Endothelial cell of umbilical vein (primary cell): Measurements from ENCODE around the gene FSTL4. TPM values are rescaled to one million over a fixed set of nuclear protein-coding genes. Genes with fewer than 3 reads are reported as not detected.

Source experiments
- BruUV-seq: library from RNA; stranded (reverse); fragments of 400-500 nt; replicated peaks from 2 replicates; lab custom pipeline; 2021; lab: Mats Ljungman, UMichigan
- CTCF ChIA-PET: fragments of 300-600, 350-600 bp; sonication (Branson Sonifier 250); formaldehyde crosslinking; loops from one replicate; lab custom pipeline; 2021; ENCODE audit warnings: antibody characterized with exemption, inconsistent platforms; lab: Charles Lee
- POLR2A ChIA-PET: fragments of 300-600, 350-600 bp; sonication (Branson Sonifier 250); formaldehyde crosslinking; loops from one replicate; lab custom pipeline; 2021; ENCODE audit warnings: antibody characterized with exemption, inconsistent platforms; lab: Charles Lee
- DNase-seq: peaks from one replicate; pipeline ENCODE4 v3.0.0-alpha.2; 2011; ENCODE audit warnings: low read depth, low spot score
- FAIRE-seq: peaks from 2 replicates; lab custom pipeline; 2011; peaks lifted over from hg19 to GRCh38; lab: Jason Lieb, UNC
- H2AFZ ChIP-seq: 2 replicates; pipeline ENCODE4 v1.6.0; 2012; ENCODE audit warnings: low read depth, low read length, control low read depth, inconsistent platforms
- H3K27ac ChIP-seq: 2 replicates; pipeline ENCODE4 v1.5.1; 2011; ENCODE audit warnings: low read depth, mild to moderate bottlenecking, control low read depth, low read length, moderate library complexity; ENCODE audit not compliant: insufficient read depth
- H3K27me3 ChIP-seq, 2 experiments: 2 replicates each; pipeline versions ENCODE4 v1.6.0 to v1.6.1; 2011; ENCODE audit warnings: low read length in 2 of 2, mixed read lengths in 1 of 2; ENCODE audit not compliant: control insufficient read depth in 2 of 2, insufficient read depth in 2 of 2
- H3K36me3 ChIP-seq, 2 experiments: 2 replicates in 1 of 2; 3 replicates in 1 of 2; pipeline ENCODE4 v1.5.1; 2011; ENCODE audit warnings: low read length in 2 of 2, mild to moderate bottlenecking in 1 of 2, moderate library complexity in 1 of 2; ENCODE audit not compliant: control insufficient read depth in 2 of 2, insufficient read depth in 2 of 2; ENCODE audit errors: extremely low read depth in 1 of 2
- H3K4me1 ChIP-seq: 3 replicates; pipeline ENCODE4 v1.5.1; 2011; ENCODE audit warnings: mild to moderate bottlenecking, low read length; ENCODE audit not compliant: control insufficient read depth, insufficient read depth; ENCODE audit errors: extremely low read depth
- H3K4me2 ChIP-seq: 2 replicates; pipeline ENCODE4 v1.6.1; 2011; ENCODE audit warnings: low read length, control low read depth, mixed read lengths; ENCODE audit not compliant: insufficient read depth
- H3K4me3 ChIP-seq, 3 experiments: fragments of 200-600 bp in 1 of 3; sonication (generic), shearing (Covaris generic) in 1 of 3; replicated peaks in 1 of 3; 2 replicates each; pipeline ENCODE4 v1.5.1; 2011 to 2016; ENCODE audit warnings: control low read depth in 3 of 3, low read length in 3 of 3, mild to moderate bottlenecking in 2 of 3, inconsistent platforms in 1 of 3, low read depth in 1 of 3, moderate library complexity in 1 of 3; ENCODE audit not compliant: insufficient read depth in 1 of 3
- H3K79me2 ChIP-seq: 2 replicates; pipeline ENCODE4 v1.6.0; 2012; ENCODE audit warnings: low read length, inconsistent platforms; ENCODE audit not compliant: control insufficient read depth, insufficient read depth
- H3K9ac ChIP-seq: replicated peaks from 2 replicates; pipeline ENCODE3; 2011; ENCODE audit warnings: low read length, control low read depth; ENCODE audit not compliant: insufficient read depth; ENCODE audit errors: extremely low read depth
- H3K9me1 ChIP-seq: replicated peaks from 3 replicates; pipeline ENCODE4 v1.6.0; 2011; ENCODE audit warnings: mild to moderate bottlenecking, low read length; ENCODE audit not compliant: control insufficient read depth, insufficient read depth; ENCODE audit errors: extremely low read depth
- H3K9me3 ChIP-seq: replicated peaks from 2 replicates; pipeline ENCODE4 v1.5.1; 2012; ENCODE audit warnings: low read length, inconsistent platforms; ENCODE audit not compliant: control insufficient read depth, insufficient read depth
- H4K20me1 ChIP-seq: replicated peaks from 2 replicates; pipeline ENCODE3; 2011; ENCODE audit warnings: mild to moderate bottlenecking, low read length; ENCODE audit not compliant: control insufficient read depth, insufficient read depth; ENCODE audit errors: extremely low read depth
- CTCF ChIP-seq, 2 donors: IDR thresholded peaks; 1 replicate in 1 of 2; 2 replicates in 1 of 2; pipeline ENCODE4 v1.5.1; 2011; ENCODE audit warnings: low read length in 2 of 2, mild to moderate bottlenecking in 2 of 2, moderate library complexity in 2 of 2, control low read depth in 1 of 2, inconsistent platforms in 1 of 2, low read depth in 1 of 2; ENCODE audit not compliant: insufficient read depth in 1 of 2; ENCODE audit errors: extremely low read depth in 1 of 2
- EZH2 ChIP-seq: IDR thresholded peaks from 2 replicates; pipeline ENCODE4 v1.6.1; 2012; ENCODE audit warnings: borderline replicate concordance, low read depth, mild to moderate bottlenecking, moderate library complexity, low read length, inconsistent platforms; ENCODE audit not compliant: severe bottlenecking
- FOS ChIP-seq: IDR thresholded peaks from 2 replicates; pipeline ENCODE4 v1.6.1; 2011; ENCODE audit warnings: mild to moderate bottlenecking, low read length, moderate library complexity, borderline replicate concordance; ENCODE audit not compliant: insufficient read depth
- GATA2 ChIP-seq: IDR thresholded peaks from 2 replicates; pipeline ENCODE4 v1.7.0; 2011; ENCODE audit warnings: low read depth, mild to moderate bottlenecking, moderate library complexity, mixed read lengths, low read length; ENCODE audit not compliant: insufficient read length, insufficient read depth
- JUN ChIP-seq: IDR thresholded peaks from 2 replicates; pipeline ENCODE4 v1.6.1; 2011; ENCODE audit warnings: borderline replicate concordance, low read depth; ENCODE audit not compliant: insufficient read length, insufficient read depth
- MYC ChIP-seq: IDR thresholded peaks from one replicate; pipeline ENCODE4 v1.6.1; 2011; ENCODE audit warnings: mild to moderate bottlenecking, low read depth, low read length
- POLR2A ChIP-seq: IDR thresholded peaks from 2 replicates; pipeline ENCODE4 v1.6.1; 2012; ENCODE audit warnings: low read depth, mild to moderate bottlenecking, control low read depth, low read length
- POLR2AphosphoS5 ChIP-seq: IDR thresholded peaks from 2 replicates; pipeline ENCODE4 v1.6.1; 2012; ENCODE audit warnings: low read depth, mild to moderate bottlenecking, control low read depth, low read length, moderate library complexity; ENCODE audit not compliant: insufficient read depth
- dilution Hi-C: fragments of 300-500 bp; cut with MboI; formaldehyde crosslinking; loops from one replicate; pipeline ENCODE4 v1.15.0; 2019; ENCODE audit warnings: low sequenced_read_pairs; ENCODE audit not compliant: extremely low pct_ligation_motif_present
- intact Hi-C: fragments of 100-400 bp; cut with micrococcal nuclease; formaldehyde crosslinking; loops from one replicate; pipeline ENCODE4 v1.10.0; 2022
- polyA plus RNA-seq, 4 experiments: library from polyadenylated mRNA; depleted of rRNA in 3 of 4; stranded (reverse) in 3 of 4; unstranded in 1 of 4; fragments of >200 nt; gene quantifications; 2 replicates each; pipeline versions ENCODE4 v1.2.1 to v1.2.3, GENCODE V29; 2011 to 2012; ENCODE audit warnings: missing spikeins in 1 of 4
- total RNA-seq: library from RNA; stranded (reverse); gene quantifications from 2 replicates; pipeline ENCODE4 v1.2.3, GENCODE V29; 2021
- TF ChIP-seq, protein P1 (sequence below): IDR thresholded peaks from 2 replicates; pipeline ENCODE4 v1.6.1; 2011; ENCODE audit not compliant: insufficient read depth, insufficient read length

The FSTL4 gene
- total and polyA plus RNA-seq, 2 donors (not counting 3 experiments of a cell fraction or from before 2014, with no cell fraction given), result 0.18 TPM; not detected in 1

DNA sequence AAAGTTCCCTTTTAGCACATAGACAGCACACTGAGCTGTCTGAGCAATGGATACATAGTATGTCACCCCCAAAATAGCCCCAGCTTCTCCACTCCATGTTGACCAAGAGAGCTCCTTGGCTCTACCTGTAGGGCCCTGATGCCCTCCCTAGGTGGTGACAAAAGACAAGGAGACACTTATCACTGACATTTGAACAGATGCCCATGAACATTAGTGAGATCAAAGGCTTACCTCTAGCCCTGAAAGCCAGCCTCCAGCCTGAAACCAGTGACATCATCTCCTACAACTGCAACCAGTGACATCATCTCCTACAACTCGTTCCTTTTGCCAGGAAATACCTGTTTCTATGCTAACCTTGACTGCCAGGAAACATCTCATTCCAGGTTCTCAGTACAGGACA, 122.7 kb downstream of the FSTL4 start:
- Histone ChIP-seq H2AFZ (no peak overlapping the region), H3K4me1 (no peaks in the 10 kb centered on the region), H3K4me3 (no peak overlapping the region), H3K27me3 (peaks cover 0 to 3% of the 10 kb centered on the region in 2 experiments), H3K27ac (no peak overlapping the region), H3K36me3 (no peaks in the 10 kb centered on the region), H3K4me2 (no peak overlapping the region), H3K9me3 (no peaks in the 10 kb centered on the region), H3K9me1 (no peaks in the 10 kb centered on the region), H4K20me1 (no peaks in the 10 kb centered on the region), H3K9ac (no peak overlapping the region), H3K79me2 (no peaks in the 10 kb centered on the region)
- FAIRE-seq (no peak), DNase-seq (no peak)
- intact Hi-C loops (no loop called here), dilution Hi-C loops (no loop called here)
- TF ChIP-seq POLR2AphosphoS5 (no peak), CTCF (IDR thresholded peaks at IDR 0.05; ENCODE audit: extremely low read depth in 1 of 2, insufficient read depth in 1 of 2, low read depth in 1 of 2, low read length in 2 of 2) (no peak), JUN (no peak), POLR2A (no peak), MYC (no peak), EZH2 (no peak), FOS (no peak), GATA2 (no peak)
- TF ChIP-seq, protein P1, sequence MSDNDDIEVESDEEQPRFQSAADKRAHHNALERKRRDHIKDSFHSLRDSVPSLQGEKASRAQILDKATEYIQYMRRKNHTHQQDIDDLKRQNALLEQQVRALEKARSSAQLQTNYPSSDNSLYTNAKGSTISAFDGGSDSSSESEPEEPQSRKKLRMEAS, result no peak
- no TSS peak for BruUV-seq
- ChIA-PET CTCF (no interaction called here), POLR2A (no interaction called here)
